ENCODE data around the gene CAPZA3.

The CAPZA3 gene

DNA sequence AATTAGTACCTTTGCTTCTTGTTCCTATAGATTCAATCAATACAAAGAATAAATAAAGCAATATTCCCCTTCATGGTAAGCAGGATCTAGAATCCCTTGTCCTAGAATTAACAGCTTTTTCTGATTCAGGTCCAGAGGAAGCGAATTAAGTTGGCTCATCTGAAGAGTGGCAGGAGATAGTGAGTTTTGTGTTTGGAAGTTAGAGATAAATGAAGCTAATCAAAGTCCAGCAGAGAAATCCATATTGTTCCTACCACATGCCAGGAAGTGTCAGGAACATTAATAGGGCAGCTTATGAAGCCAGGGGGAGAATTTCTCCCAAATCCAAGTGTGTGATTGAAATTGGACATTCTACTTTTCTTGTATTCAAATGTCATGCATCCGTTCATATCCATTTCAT is 13.9 kb downstream of the CAPZA3 start:
- Histone ChIP-seq H2AFZ (ENCODE audit: low read depth, low read length, severe bottlenecking) (no peak overlapping the region), H3K9me2 (replicated peaks; ENCODE audit: insufficient read depth, low read length) (no peaks in the 10 kb centered on the region), H3K9ac (ENCODE audit: low read length) (no peak overlapping the region), H3K36me3 (ENCODE audit: low read length) (no peaks in the 10 kb centered on the region), H3K27me3 (ENCODE audit: low read length) (no peaks in the 10 kb centered on the region), H3F3A (ENCODE audit: insufficient read depth) (no peaks in the 10 kb centered on the region), H3K4me2 (ENCODE audit: low read depth, low read length, poor library complexity, severe bottlenecking) (no peak overlapping the region), H3K4me3 (ENCODE audit: insufficient read depth, low read length, poor library complexity, severe bottlenecking) (no peak overlapping the region), H3K79me2 (ENCODE audit: insufficient read depth, low read length) (no peaks in the 10 kb centered on the region), H3K9me3 (ENCODE audit: insufficient read depth, low read length) (no peaks in the 10 kb centered on the region), H3K27ac (ENCODE audit: low read depth, low read length) (no peak overlapping the region), H4K20me1 (ENCODE audit: low read depth, low read length) (no peaks in the 10 kb centered on the region)
- no peak for TF ChIP-seq EZH2phosphoT487 (conservative IDR thresholded peaks at IDR 0.05; ENCODE audit: low read length)
- TF ChIP-seq, protein P1, sequence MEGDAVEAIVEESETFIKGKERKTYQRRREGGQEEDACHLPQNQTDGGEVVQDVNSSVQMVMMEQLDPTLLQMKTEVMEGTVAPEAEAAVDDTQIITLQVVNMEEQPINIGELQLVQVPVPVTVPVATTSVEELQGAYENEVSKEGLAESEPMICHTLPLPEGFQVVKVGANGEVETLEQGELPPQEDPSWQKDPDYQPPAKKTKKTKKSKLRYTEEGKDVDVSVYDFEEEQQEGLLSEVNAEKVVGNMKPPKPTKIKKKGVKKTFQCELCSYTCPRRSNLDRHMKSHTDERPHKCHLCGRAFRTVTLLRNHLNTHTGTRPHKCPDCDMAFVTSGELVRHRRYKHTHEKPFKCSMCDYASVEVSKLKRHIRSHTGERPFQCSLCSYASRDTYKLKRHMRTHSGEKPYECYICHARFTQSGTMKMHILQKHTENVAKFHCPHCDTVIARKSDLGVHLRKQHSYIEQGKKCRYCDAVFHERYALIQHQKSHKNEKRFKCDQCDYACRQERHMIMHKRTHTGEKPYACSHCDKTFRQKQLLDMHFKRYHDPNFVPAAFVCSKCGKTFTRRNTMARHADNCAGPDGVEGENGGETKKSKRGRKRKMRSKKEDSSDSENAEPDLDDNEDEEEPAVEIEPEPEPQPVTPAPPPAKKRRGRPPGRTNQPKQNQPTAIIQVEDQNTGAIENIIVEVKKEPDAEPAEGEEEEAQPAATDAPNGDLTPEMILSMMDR (IDR thresholded peaks at IDR 0.05; ENCODE audit: insufficient read depth, low read length, poor library complexity, severe bottlenecking) = no peak

DNA sequence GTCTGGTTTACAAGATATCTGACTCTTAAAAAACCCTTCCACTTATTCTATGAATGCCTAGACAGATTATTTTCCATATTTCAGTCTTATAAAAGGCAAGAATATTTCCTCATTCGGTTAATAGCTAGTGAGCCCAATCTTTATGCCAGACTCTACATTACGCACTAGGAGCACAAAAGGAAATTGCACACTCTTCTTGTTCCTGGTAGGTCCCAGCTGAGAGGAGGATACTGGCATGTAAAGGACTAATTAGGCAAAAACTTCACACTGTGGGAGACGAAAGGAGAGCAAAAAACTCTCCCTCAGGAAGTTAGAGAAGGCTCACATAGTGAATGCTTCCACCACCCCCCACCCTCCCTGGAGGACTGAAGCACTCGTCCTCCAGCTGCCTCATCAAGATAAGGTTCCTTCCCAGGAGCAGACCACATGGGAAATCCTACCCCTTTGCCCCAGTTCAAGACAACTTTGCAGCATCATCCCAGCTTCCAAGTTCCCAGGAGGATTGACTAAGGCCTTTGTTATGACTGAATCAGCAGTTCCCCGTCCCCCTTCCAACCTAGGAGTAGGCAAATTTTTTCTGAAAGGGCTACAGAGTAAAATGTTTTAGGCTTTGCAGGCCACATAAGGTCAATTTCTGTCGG is 14.5 kb downstream of the CAPZA3 start:
- H3K4me3 ChIP-seq (ENCODE audit: insufficient read depth, low read length, poor library complexity, severe bottlenecking) = no peak overlapping the region
- no peaks in the 10 kb centered on the region for H4K20me1 ChIP-seq (ENCODE audit: low read depth, low read length)
- TF ChIP-seq, protein P1 (IDR thresholded peaks at IDR 0.05; ENCODE audit: insufficient read depth, low read length, poor library complexity, severe bottlenecking) = no peak
- no peak for TF ChIP-seq EZH2phosphoT487 (conservative IDR thresholded peaks at IDR 0.05; ENCODE audit: low read length)
- no peaks in the 10 kb centered on the region for H3K9me3 ChIP-seq (ENCODE audit: insufficient read depth, low read length)
- no peak overlapping the region for H3K9ac ChIP-seq (ENCODE audit: low read length)
- no peaks in the 10 kb centered on the region for H3K27me3 ChIP-seq (ENCODE audit: low read length)
- H3K27ac ChIP-seq (ENCODE audit: low read depth, low read length) = no peak overlapping the region
- no peaks in the 10 kb centered on the region for H3K79me2 ChIP-seq (ENCODE audit: insufficient read depth, low read length)
- no peak overlapping the region for H2AFZ ChIP-seq (ENCODE audit: low read depth, low read length, severe bottlenecking)
- H3F3A ChIP-seq (ENCODE audit: insufficient read depth) = no peaks in the 10 kb centered on the region
- H3K9me2 ChIP-seq (replicated peaks; ENCODE audit: insufficient read depth, low read length) = no peaks in the 10 kb centered on the region
- no peaks in the 10 kb centered on the region for H3K36me3 ChIP-seq (ENCODE audit: low read length)
- no peak overlapping the region for H3K4me2 ChIP-seq (ENCODE audit: low read depth, low read length, poor library complexity, severe bottlenecking)

DNA sequence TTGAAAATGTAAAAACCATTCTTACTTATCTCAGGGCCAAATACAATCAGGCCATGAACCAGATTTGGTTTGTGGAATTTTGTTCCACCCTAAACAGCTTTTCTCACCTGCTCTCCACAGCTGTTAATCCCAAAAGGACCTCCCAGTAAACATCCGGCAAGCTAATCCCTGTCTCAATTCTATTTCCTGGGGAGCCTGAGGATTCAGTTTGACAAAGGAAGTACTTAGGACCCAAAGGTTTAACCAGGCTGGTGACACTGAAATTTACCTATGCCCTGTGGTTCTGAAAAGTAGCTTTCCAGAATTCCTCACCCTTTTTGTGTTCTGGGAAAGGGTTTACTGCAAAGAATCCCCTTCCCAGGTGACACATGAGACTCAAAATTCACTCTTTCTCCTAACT is 15.0 kb downstream of the CAPZA3 start:
- Histone ChIP-seq H3K27me3 (ENCODE audit: low read length) (no peaks in the 10 kb centered on the region), H3K9ac (ENCODE audit: low read length) (no peak overlapping the region), H3K79me2 (ENCODE audit: insufficient read depth, low read length) (no peaks in the 10 kb centered on the region), H3K4me2 (ENCODE audit: low read depth, low read length, poor library complexity, severe bottlenecking) (no peak overlapping the region), H3K36me3 (ENCODE audit: low read length) (no peaks in the 10 kb centered on the region), H3K9me2 (replicated peaks; ENCODE audit: insufficient read depth, low read length) (no peaks in the 10 kb centered on the region), H3K4me3 (ENCODE audit: insufficient read depth, low read length, poor library complexity, severe bottlenecking) (no peak overlapping the region), H3F3A (ENCODE audit: insufficient read depth) (no peaks in the 10 kb centered on the region), H3K27ac (ENCODE audit: low read depth, low read length) (no peak overlapping the region), H3K9me3 (ENCODE audit: insufficient read depth, low read length) (no peaks in the 10 kb centered on the region), H4K20me1 (ENCODE audit: low read depth, low read length) (no peaks in the 10 kb centered on the region), H2AFZ (ENCODE audit: low read depth, low read length, severe bottlenecking) (no peak overlapping the region)
- no peak for TF ChIP-seq EZH2phosphoT487 (conservative IDR thresholded peaks at IDR 0.05; ENCODE audit: low read length)
- TF ChIP-seq, protein P1 (IDR thresholded peaks at IDR 0.05; ENCODE audit: insufficient read depth, low read length, poor library complexity, severe bottlenecking) = no peak
